CD14-positive monocyte (primary cell): ENCODE measurements around the gene KRT7. TPM values are rescaled to one million over a fixed set of nuclear protein-coding genes. Genes with fewer than 3 reads are reported as not detected.

Source experiments
- DNase-seq, 3 donors: peaks; one replicate each; pipeline ENCODE4 v3.0.0-alpha.2; 2011 to 2022
- H2AFZ ChIP-seq: 2 replicates; pipeline ENCODE4 v1.6.0; 2012; ENCODE audit warnings: mild to moderate bottlenecking, low read depth, low read length, inconsistent platforms; ENCODE audit not compliant: insufficient read depth, poor library complexity, severe bottlenecking
- H3K27ac ChIP-seq, 2 donors: 1 replicate in 1 of 2; 2 replicates in 1 of 2; pipeline ENCODE4 v1.5.1; 2012 to 2013; ENCODE audit warnings: low read length in 2 of 2, control low read depth in 1 of 2, inconsistent platforms in 1 of 2, low read depth in 1 of 2, mild to moderate bottlenecking in 1 of 2
- H3K27me3 ChIP-seq, 2 donors: one replicate each; pipeline versions ENCODE4 v1.6.0 to v1.6.1; 2011 to 2013; ENCODE audit warnings: low read length in 2 of 2; ENCODE audit not compliant: control insufficient read depth in 2 of 2, insufficient read depth in 2 of 2
- H3K36me3 ChIP-seq, 2 donors: replicated peaks in 1 of 2; 1 replicate in 1 of 2; 2 replicates in 1 of 2; pipeline versions ENCODE4 v1.5.1 to v1.6.1; 2012 to 2013; ENCODE audit warnings: low read length in 2 of 2, control low read depth in 1 of 2, inconsistent platforms in 1 of 2, mild to moderate bottlenecking in 1 of 2; ENCODE audit not compliant: insufficient read depth in 2 of 2, control insufficient read depth in 1 of 2
- H3K4me1 ChIP-seq, 2 donors: 1 replicate in 1 of 2; 2 replicates in 1 of 2; pipeline versions ENCODE4 v1.5.1 to v1.6.1; 2012 to 2013; ENCODE audit warnings: low read length in 2 of 2, control low read depth in 1 of 2, inconsistent platforms in 1 of 2, mild to moderate bottlenecking in 1 of 2, moderate library complexity in 1 of 2; ENCODE audit not compliant: insufficient read depth in 2 of 2, control insufficient read depth in 1 of 2
- H3K4me2 ChIP-seq: replicated peaks from 2 replicates; pipeline ENCODE3; 2012; ENCODE audit warnings: low read length, moderate library complexity, mild to moderate bottlenecking; ENCODE audit not compliant: poor library complexity, severe bottlenecking; ENCODE audit errors: extremely low read depth
- H3K4me3 ChIP-seq, 3 experiments: fragments of 200-600 bp in 1 of 3; sonication (generic) in 1 of 3; replicated peaks in 1 of 3; 1 replicate in 2 of 3; 2 replicates in 1 of 3; pipeline ENCODE4 v1.5.1; 2011 to 2013; ENCODE audit warnings: low read length in 3 of 3, mild to moderate bottlenecking in 3 of 3, control low read depth in 2 of 3, low read depth in 2 of 3, inconsistent platforms in 1 of 3, moderate library complexity in 1 of 3
- H3K79me2 ChIP-seq: 2 replicates; pipeline ENCODE4 v1.6.0; 2012; ENCODE audit warnings: mild to moderate bottlenecking, control low read depth, inconsistent platforms, low read length, moderate library complexity; ENCODE audit not compliant: insufficient read depth
- H3K9ac ChIP-seq: 2 replicates; pipeline ENCODE4 v1.6.0; 2017; ENCODE audit warnings: low read length, mild to moderate bottlenecking; ENCODE audit not compliant: insufficient read depth, poor library complexity, severe bottlenecking
- H3K9me3 ChIP-seq, 2 donors: replicated peaks in 1 of 2; 1 replicate in 1 of 2; 2 replicates in 1 of 2; pipeline versions ENCODE4 v1.5.1 to v1.6.1; 2012 to 2013; ENCODE audit warnings: low read length in 2 of 2, control low read depth in 1 of 2; ENCODE audit not compliant: control insufficient read depth in 1 of 2, insufficient read depth in 1 of 2
- H4K20me1 ChIP-seq: 2 replicates; pipeline ENCODE4 v1.6.0; 2012; ENCODE audit warnings: mild to moderate bottlenecking, low read length, control low read depth, moderate library complexity; ENCODE audit not compliant: insufficient read depth
- H3K27ac Mint-ChIP-seq, 7 donors: one replicate each; pipeline ENCODE4 v1.8.0; 2020; ENCODE audit warnings: mild to moderate bottlenecking in 7 of 7, mixed read lengths in 7 of 7, moderate library complexity in 6 of 7, inconsistent platforms in 2 of 7
- H3K27me3 Mint-ChIP-seq, 3 donors: one replicate each; pipeline ENCODE4 v1.8.0; 2021 to 2022; ENCODE audit warnings: low read depth in 3 of 3, mild to moderate bottlenecking in 3 of 3, mixed read lengths in 3 of 3, moderate library complexity in 3 of 3, inconsistent platforms in 1 of 3
- H3K36me3 Mint-ChIP-seq, 2 donors: one replicate each; pipeline ENCODE4 v1.8.0; 2020; ENCODE audit warnings: mixed read lengths in 2 of 2, inconsistent platforms in 1 of 2, mild to moderate bottlenecking in 1 of 2
- H3K4me1 Mint-ChIP-seq: one replicate; pipeline ENCODE4 v1.8.0; 2020; ENCODE audit warnings: mild to moderate bottlenecking, mixed read lengths
- H3K4me3 Mint-ChIP-seq, 2 donors: one replicate each; pipeline ENCODE4 v1.8.0; 2020; ENCODE audit warnings: mild to moderate bottlenecking in 2 of 2, mixed read lengths in 2 of 2, moderate library complexity in 1 of 2
- H3K9me3 Mint-ChIP-seq, 7 donors: one replicate each; pipeline ENCODE4 v1.8.0; 2020 to 2022; ENCODE audit warnings: mixed read lengths in 7 of 7, mild to moderate bottlenecking in 6 of 7, moderate library complexity in 6 of 7, inconsistent platforms in 2 of 7
- WGBS: methylation state at CpG from one replicate; pipeline ENCODE4 v1.1.5; 2013; ENCODE audit warnings: missing lambda C conversion rate; ENCODE audit not compliant: insufficient coverage; 5-methylcytosine and 5-hydroxymethylcytosine counted together
- intact Hi-C, 2 donors: fragments of 100-400 bp; cut with micrococcal nuclease; formaldehyde crosslinking; loops; one replicate each; pipeline versions ENCODE4 v1.15.0 to v1.15.1; 2023
- polyA plus RNA-seq, 3 donors: library from polyadenylated mRNA; depleted of rRNA in 1 of 3; unstranded in 2 of 3; stranded (reverse) in 1 of 3; fragments of 300-500 nt in 2 of 3; fragments of >200 nt in 1 of 3; fragmentation: Illumina TruSeq in 2 of 3; gene quantifications; 1 replicate in 2 of 3; 2 replicates in 1 of 3; pipeline ENCODE4 v1.2.3, GENCODE V29; 2012 to 2021
- TF ChIP-seq, protein P1 (sequence below): fragments of 200-600 bp; IDR thresholded peaks from one replicate; pipeline ENCODE4 v1.8.0; 2022; ENCODE audit warnings: antibody characterized with exemption, mild to moderate bottlenecking

KRT7 gene
- polyA plus RNA-seq, 3 donors = 1.3 to 2.7 TPM; not detected in 1

GRCh38 chr12:52233462-52234207 lies 592 bp downstream of the KRT7 start:
- H3K36me3 Mint-ChIP-seq = peaks cover 10 to 15% of the 10 kb centered on the region in 2 donors
- no peak overlapping the region for H3K27ac Mint-ChIP-seq
- Histone ChIP-seq H3K4me1 (peaks cover 14 to 46% of the 10 kb centered on the region in 2 donors), H3K9ac (no peak overlapping the region), H4K20me1 (no peaks in the 10 kb centered on the region), H3K36me3 (no peaks in the 10 kb centered on the region), H3K27me3 (peaks cover 11 to 47% of the 10 kb centered on the region in 2 donors), H3K4me2 (no peak overlapping the region), H3K27ac (no peak overlapping the region), H3K9me3 (no peaks in the 10 kb centered on the region), H3K4me3 (no peak overlapping the region), H2AFZ (no peak overlapping the region), H3K79me2 (no peaks in the 10 kb centered on the region)
- TF ChIP-seq, protein P1, sequence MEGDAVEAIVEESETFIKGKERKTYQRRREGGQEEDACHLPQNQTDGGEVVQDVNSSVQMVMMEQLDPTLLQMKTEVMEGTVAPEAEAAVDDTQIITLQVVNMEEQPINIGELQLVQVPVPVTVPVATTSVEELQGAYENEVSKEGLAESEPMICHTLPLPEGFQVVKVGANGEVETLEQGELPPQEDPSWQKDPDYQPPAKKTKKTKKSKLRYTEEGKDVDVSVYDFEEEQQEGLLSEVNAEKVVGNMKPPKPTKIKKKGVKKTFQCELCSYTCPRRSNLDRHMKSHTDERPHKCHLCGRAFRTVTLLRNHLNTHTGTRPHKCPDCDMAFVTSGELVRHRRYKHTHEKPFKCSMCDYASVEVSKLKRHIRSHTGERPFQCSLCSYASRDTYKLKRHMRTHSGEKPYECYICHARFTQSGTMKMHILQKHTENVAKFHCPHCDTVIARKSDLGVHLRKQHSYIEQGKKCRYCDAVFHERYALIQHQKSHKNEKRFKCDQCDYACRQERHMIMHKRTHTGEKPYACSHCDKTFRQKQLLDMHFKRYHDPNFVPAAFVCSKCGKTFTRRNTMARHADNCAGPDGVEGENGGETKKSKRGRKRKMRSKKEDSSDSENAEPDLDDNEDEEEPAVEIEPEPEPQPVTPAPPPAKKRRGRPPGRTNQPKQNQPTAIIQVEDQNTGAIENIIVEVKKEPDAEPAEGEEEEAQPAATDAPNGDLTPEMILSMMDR = no peak
- 21% methylated on average over 28 of the region's 40 CpGs for WGBS
- intact Hi-C loops = no loop called here
- H3K4me3 Mint-ChIP-seq = peak overlapping the region in 1 of 2 donors; percentile 84
- peaks cover 61% of the 10 kb centered on the region for H3K4me1 Mint-ChIP-seq
- DNase-seq = no peak
- peaks cover 49 to 58% (median 51%) of the 10 kb centered on the region in 3 donors for H3K27me3 Mint-ChIP-seq
- H3K9me3 Mint-ChIP-seq = peaks cover 0 to 16% (median 6%) of the 10 kb centered on the region in 7 donors

DNA sequence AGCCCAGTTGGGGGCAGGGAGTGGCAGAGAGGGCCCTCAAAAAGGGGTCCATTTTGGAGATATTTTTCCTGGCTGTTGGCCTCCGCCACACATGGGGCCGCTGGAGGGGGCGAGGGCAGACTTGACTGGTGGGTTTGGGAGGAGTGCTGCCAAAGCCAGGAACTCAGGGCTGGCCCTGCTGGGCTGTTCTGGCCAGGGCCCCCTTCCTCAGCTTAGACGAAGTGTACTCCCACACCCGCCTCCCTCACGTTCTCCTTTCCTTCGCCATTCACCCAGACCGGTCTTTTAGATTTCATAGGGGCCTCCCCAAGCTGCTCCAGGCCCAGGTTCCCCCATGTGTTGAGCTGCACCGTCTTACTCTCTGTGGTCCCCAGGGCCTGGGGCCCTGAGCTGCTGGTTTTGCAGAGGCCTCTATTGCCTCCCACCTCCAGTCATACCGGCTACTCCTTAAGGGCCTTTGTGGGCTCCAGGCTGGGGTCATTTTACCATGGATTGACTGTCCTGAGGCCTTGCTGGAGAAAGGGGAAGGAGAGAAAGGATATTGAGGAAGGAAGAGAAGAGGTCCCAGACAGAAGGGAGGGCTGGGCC lies 1.3 kb downstream of the KRT7 start:
- intact Hi-C loops = no loop called here
- Histone ChIP-seq H2AFZ (no peak overlapping the region), H3K36me3 (no peaks in the 10 kb centered on the region), H3K27ac (no peak overlapping the region), H3K79me2 (no peaks in the 10 kb centered on the region), H4K20me1 (no peaks in the 10 kb centered on the region), H3K9ac (no peak overlapping the region), H3K9me3 (no peaks in the 10 kb centered on the region), H3K4me2 (no peak overlapping the region), H3K27me3 (peaks cover 11 to 47% of the 10 kb centered on the region in 2 donors), H3K4me1 (peaks cover 14 to 42% of the 10 kb centered on the region in 2 donors), H3K4me3 (no peak overlapping the region)
- peaks cover 59% of the 10 kb centered on the region for H3K4me1 Mint-ChIP-seq
- H3K4me3 Mint-ChIP-seq = peak overlapping the region in 1 of 2 donors; percentile 70
- peaks cover 10 to 15% of the 10 kb centered on the region in 2 donors for H3K36me3 Mint-ChIP-seq
- H3K9me3 Mint-ChIP-seq = peaks cover 0 to 16% (median 6%) of the 10 kb centered on the region in 7 donors
- TF ChIP-seq, protein P1 = no peak
- WGBS = 55% methylated on average over 5 of the region's 10 CpGs
- DNase-seq = peak in 2 of 3 donors; percentile 22 to 30
- H3K27me3 Mint-ChIP-seq = peaks cover 47 to 57% (median 55%) of the 10 kb centered on the region in 3 donors
- H3K27ac Mint-ChIP-seq = peak overlapping the region in 1 of 7 donors; percentile 36
